Common myeloid progenitor, CD34-positive (primary cell): Measurements from ENCODE around the gene GARS1.

Source experiments
- CTCF ChIA-PET: fragments of 350-600 bp; sonication (Branson Sonifier 250); formaldehyde crosslinking; loops from one replicate; lab custom pipeline; 2021; ENCODE audit warnings: antibody characterized with exemption; lab: Charles Lee
- POLR2A ChIA-PET: fragments of 350-600 bp; sonication (Branson Sonifier 250); formaldehyde crosslinking; loops from one replicate; lab custom pipeline; 2021; ENCODE audit warnings: antibody characterized with exemption; lab: Charles Lee
- DNase-seq, 3 donors: peaks; one replicate each; pipeline versions ENCODE4 v3.0.0 to v3.0.0-alpha.2; 2013
- H3K27ac ChIP-seq, 2 experiments: 1 replicate in 1 of 2; 2 replicates in 1 of 2; pipeline ENCODE4 v1.7.0; 2013; ENCODE audit warnings: inconsistent platforms in 2 of 2, low read length in 2 of 2, mild to moderate bottlenecking in 2 of 2, low read depth in 1 of 2, moderate library complexity in 1 of 2; ENCODE audit not compliant: severe bottlenecking in 2 of 2, insufficient read depth in 1 of 2, poor library complexity in 1 of 2
- H3K27me3 ChIP-seq, 5 experiments: replicated peaks in 2 of 5; 1 replicate in 3 of 5; 2 replicates in 2 of 5; pipeline versions ENCODE4 v1.6.1 to v1.7.0; 2013; ENCODE audit warnings: low read length in 4 of 5, mild to moderate bottlenecking in 2 of 5, moderate library complexity in 2 of 5, inconsistent platforms in 1 of 5; ENCODE audit not compliant: insufficient read depth in 5 of 5, control insufficient read depth in 4 of 5
- H3K36me3 ChIP-seq, 4 experiments: 1 replicate in 2 of 4; 2 replicates in 2 of 4; pipeline versions ENCODE4 v1.6.1 to v1.7.0; 2013; ENCODE audit warnings: low read length in 3 of 4, control low read depth in 1 of 4, mild to moderate bottlenecking in 1 of 4; ENCODE audit not compliant: control insufficient read depth in 4 of 4, insufficient read depth in 4 of 4
- H3K4me1 ChIP-seq, 4 experiments: 1 replicate in 3 of 4; 2 replicates in 1 of 4; pipeline versions ENCODE4 v1.6.1 to v1.7.1; 2013; ENCODE audit warnings: low read length in 3 of 4, mild to moderate bottlenecking in 3 of 4, control low read depth in 1 of 4, inconsistent platforms in 1 of 4, moderate library complexity in 1 of 4; ENCODE audit not compliant: control insufficient read depth in 4 of 4, insufficient read depth in 4 of 4; ENCODE audit errors: control extremely low read depth in 1 of 4
- H3K4me3 ChIP-seq, 7 experiments: 1 replicate in 4 of 7; 2 replicates in 3 of 7; pipeline versions ENCODE4 v1.5.1 to v1.7.0; 2013; ENCODE audit warnings: mild to moderate bottlenecking in 7 of 7, low read length in 6 of 7, moderate library complexity in 6 of 7, inconsistent platforms in 2 of 7, low read depth in 2 of 7, control low read depth in 1 of 7; ENCODE audit not compliant: insufficient read depth in 4 of 7, control insufficient read depth in 1 of 7; ENCODE audit errors: extremely low read depth in 1 of 7
- H3K9me3 ChIP-seq, 5 experiments: 1 replicate in 4 of 5; 2 replicates in 1 of 5; pipeline versions ENCODE4 v1.6.1 to v1.7.1; 2013; ENCODE audit warnings: low read length in 4 of 5, mild to moderate bottlenecking in 2 of 5, inconsistent platforms in 1 of 5, low read depth in 1 of 5, moderate library complexity in 1 of 5; ENCODE audit not compliant: control insufficient read depth in 4 of 5, insufficient read depth in 2 of 5; ENCODE audit errors: control extremely low read depth in 1 of 5
- WGBS: methylation state at CpG from one replicate; pipeline ENCODE4 v1.1.5; 2013; ENCODE audit not compliant: insufficient coverage; 5-methylcytosine and 5-hydroxymethylcytosine counted together

GARS1 gene

GRCh38 chr7:30652698-30653641 is 58.3 kb downstream of the GARS1 start:
- ChIA-PET POLR2A (no interaction called here), CTCF (interaction anchor here (1.3 kb wide), 1 partner anchor 15 kb away, joined by 4 read pairs; no protein-coding TSS in a partner anchor)
- no peak overlapping the region for H3K4me3 ChIP-seq
- H3K27ac ChIP-seq, result no peak overlapping the region
- WGBS, result 96% methylated on average over 18 of the region's 19 CpGs
- H3K36me3 ChIP-seq, result no peaks in the 10 kb centered on the region
- H3K9me3 ChIP-seq, result no peaks in the 10 kb centered on the region
- H3K27me3 ChIP-seq, result no peaks in the 10 kb centered on the region
- peaks cover 0 to 3% (median 0%) of the 10 kb centered on the region in 4 experiments for H3K4me1 ChIP-seq
- no peak for DNase-seq

- no peak overlapping the region for H3K27ac ChIP-seq
- ChIA-PET CTCF (interaction anchor here (1.3 kb wide), 1 partner anchor 14 kb away, joined by 4 read pairs; no protein-coding TSS in a partner anchor), POLR2A (no interaction called here)
- 97% methylated on average over 14 of the region's 15 CpGs for WGBS
- no peaks in the 10 kb centered on the region for H3K36me3 ChIP-seq
- no peak overlapping the region for H3K4me3 ChIP-seq
- H3K27me3 ChIP-seq, result no peaks in the 10 kb centered on the region
- H3K9me3 ChIP-seq, result no peaks in the 10 kb centered on the region
- DNase-seq, result no peak
- peaks cover 0 to 18% (median 0%) of the 10 kb centered on the region in 4 experiments for H3K4me1 ChIP-seq
These were observed 59.8 kb downstream of the GARS1 start for GRCh38 chr7:30654296-30655090.

- Histone ChIP-seq H3K9me3 (no peaks in the 10 kb centered on the region), H3K4me1 (peaks cover 0 to 19% (median 0%) of the 10 kb centered on the region in 4 experiments), H3K27ac (no peak overlapping the region), H3K36me3 (no peaks in the 10 kb centered on the region), H3K27me3 (no peaks in the 10 kb centered on the region), H3K4me3 (no peak overlapping the region)
- DNase-seq, result no peak
- POLR2A ChIA-PET, result no interaction called here
- 97% methylated on average over 22 of the region's 22 CpGs for WGBS
- CTCF ChIA-PET, result no interaction called here
These were observed 60.7 kb downstream of the GARS1 start for GRCh38 chr7:30655096-30655970.

- no peak overlapping the region for H3K27ac ChIP-seq
- POLR2A ChIA-PET, result no interaction called here
- WGBS, result 93% methylated on average over 15 of the region's 21 CpGs
- CTCF ChIA-PET, result no interaction called here
- peaks cover 0 to 19% (median 0%) of the 10 kb centered on the region in 4 experiments for H3K4me1 ChIP-seq
- no peaks in the 10 kb centered on the region for H3K27me3 ChIP-seq
- no peaks in the 10 kb centered on the region for H3K9me3 ChIP-seq
- DNase-seq, result no peak
- H3K36me3 ChIP-seq, result no peaks in the 10 kb centered on the region
- no peak overlapping the region for H3K4me3 ChIP-seq
These were observed 61.6 kb downstream of the GARS1 start for GRCh38 chr7:30656006-30656957.

GRCh38 chr7:30657131-30657530 is 62.5 kb downstream of the GARS1 start:
- POLR2A ChIA-PET, result no interaction called here
- Histone ChIP-seq H3K27ac (no peak overlapping the region), H3K4me3 (no peak overlapping the region), H3K4me1 (peaks cover 0 to 19% (median 0%) of the 10 kb centered on the region in 4 experiments), H3K9me3 (no peaks in the 10 kb centered on the region), H3K27me3 (no peaks in the 10 kb centered on the region), H3K36me3 (no peaks in the 10 kb centered on the region)
- DNase-seq, result no peak
- WGBS, result no CpG with 5 or more reads among the region's 2 CpGs
- CTCF ChIA-PET, result no interaction called here
